Measurements from ENCODE around the gene FCHSD2. TPM values are rescaled to one million over a fixed set of nuclear protein-coding genes. Genes with fewer than 3 reads are reported as not detected.

FCHSD2 gene
- total RNA-seq, 4 donors from 2014 or later: 17.0 to 40.0 (median 27.0) TPM

GRCh38 chr11:72856065-72856464 is 286.1 kb downstream of the FCHSD2 start:
- Histone ChIP-seq H3K36me3 (no peaks in the 10 kb centered on the region), H3K4me1 (peaks cover 0 to 22% (median 8%) of the 10 kb centered on the region in 3 donors), H3K9me3 (no peaks in the 10 kb centered on the region), H3K4me3 (no peak overlapping the region), H3K27ac (peak overlapping the region in 3 of 4 donors; percentile 21 to 42 (median 21)), H3K27me3 (no peaks in the 10 kb centered on the region)
- ATAC-seq: no peak
- no peak for TF ChIP-seq POLR2AphosphoS5 (IDR thresholded peaks at IDR 0.05)
- no peak for TF ChIP-seq POLR2A (IDR thresholded peaks at IDR 0.05)
- no peak for TF ChIP-seq EP300 (IDR thresholded peaks at IDR 0.05)
- no peak for TF ChIP-seq CTCF (IDR thresholded peaks at IDR 0.05)
- WGBS, 2 donors (ENCODE audit: low coverage in 1 of 2): 30 to 39% methylated on average over 3 of the region's 3 CpGs

GRCh38 chr11:72851726-72852125 is 290.4 kb downstream of the FCHSD2 start:
- no peak for ATAC-seq

GRCh38 chr11:72850832-72851231 is 291.3 kb downstream of the FCHSD2 start:
- no peaks in the 10 kb centered on the region for H3K9me3 ChIP-seq
- TF ChIP-seq EP300 (IDR thresholded peaks at IDR 0.05) (no peak), POLR2A (IDR thresholded peaks at IDR 0.05) (no peak), POLR2AphosphoS5 (IDR thresholded peaks at IDR 0.05) (no peak), CTCF (IDR thresholded peaks at IDR 0.05) (no peak)
- H3K4me1 ChIP-seq: peaks cover 0 to 4% (median 0%) of the 10 kb centered on the region in 3 donors
- 100% methylated on average over 2 to 3 of the region's 3 CpGs for WGBS, 2 donors (ENCODE audit: low coverage in 1 of 2)
- no peaks in the 10 kb centered on the region for H3K27me3 ChIP-seq
- H3K36me3 ChIP-seq: no peaks in the 10 kb centered on the region
- no peak for ATAC-seq
- no peak overlapping the region for H3K4me3 ChIP-seq
- H3K27ac ChIP-seq: no peak overlapping the region

More at GRCh38 chr11:72851726-72852125, 290.4 kb downstream of the FCHSD2 start:
- Histone ChIP-seq H3K36me3 (no peaks in the 10 kb centered on the region), H3K4me3 (no peak overlapping the region), H3K9me3 (no peaks in the 10 kb centered on the region), H3K4me1 (peaks cover 0 to 13% (median 5%) of the 10 kb centered on the region in 3 donors), H3K27me3 (no peaks in the 10 kb centered on the region), H3K27ac (no peak overlapping the region)
- WGBS, 2 donors (ENCODE audit: low coverage in 1 of 2): 90 to 92% methylated on average over 2 to 4 of the region's 4 CpGs
- TF ChIP-seq CTCF (IDR thresholded peaks at IDR 0.05): no peak
- TF ChIP-seq POLR2AphosphoS5 (IDR thresholded peaks at IDR 0.05): no peak
- TF ChIP-seq EP300 (IDR thresholded peaks at IDR 0.05): no peak
- TF ChIP-seq POLR2A (IDR thresholded peaks at IDR 0.05): no peak

- TF ChIP-seq POLR2A (IDR thresholded peaks at IDR 0.05): no peak
- no peak for TF ChIP-seq POLR2AphosphoS5 (IDR thresholded peaks at IDR 0.05)
- no peak for TF ChIP-seq EP300 (IDR thresholded peaks at IDR 0.05)
- TF ChIP-seq CTCF (IDR thresholded peaks at IDR 0.05): peak; percentile 33 to 66 (median 60)
- no peak overlapping the region for H3K4me3 ChIP-seq
- no peaks in the 10 kb centered on the region for H3K9me3 ChIP-seq
- peak; percentile 48 for ATAC-seq
- H3K4me1 ChIP-seq: no peaks in the 10 kb centered on the region
- H3K36me3 ChIP-seq: peaks cover 0 to 9% of the 10 kb centered on the region in 2 donors
- no peak overlapping the region for H3K27ac ChIP-seq
- no peaks in the 10 kb centered on the region for H3K27me3 ChIP-seq
- 64 to 70% methylated on average over 6 of the region's 6 CpGs for WGBS, 2 donors (ENCODE audit: low coverage in 1 of 2)
These were observed 293.2 kb downstream of the FCHSD2 start for GRCh38 chr11:72848846-72849466.

GRCh38 chr11:72844356-72844755 is 297.8 kb downstream of the FCHSD2 start:
- TF ChIP-seq EP300 (IDR thresholded peaks at IDR 0.05): no peak
- TF ChIP-seq POLR2A (IDR thresholded peaks at IDR 0.05): no peak
- TF ChIP-seq POLR2AphosphoS5 (IDR thresholded peaks at IDR 0.05): no peak
- TF ChIP-seq CTCF (IDR thresholded peaks at IDR 0.05): no peak

More at GRCh38 chr11:72844356-72844755, 297.8 kb downstream of the FCHSD2 start:
- no peaks in the 10 kb centered on the region for H3K27me3 ChIP-seq
- WGBS, 2 donors (ENCODE audit: low coverage in 1 of 2): 54 to 72% methylated on average over 4 of the region's 4 CpGs
- no peak overlapping the region for H3K4me3 ChIP-seq
- no peak overlapping the region for H3K27ac ChIP-seq
- H3K4me1 ChIP-seq: no peaks in the 10 kb centered on the region
- ATAC-seq: no peak
- H3K36me3 ChIP-seq: peaks cover 0 to 55% of the 10 kb centered on the region in 2 donors
- H3K9me3 ChIP-seq: no peaks in the 10 kb centered on the region

Data from gastroesophageal sphincter (tissue), 4 donors.